GM18907 (cell line): Measurements from ENCODE around the gene ITGB2.
"Not testable (repeated sequence)": the region's sequence is repeated elsewhere in the genome, so short reads cannot be mapped to it uniquely, and the experiment has no call there.

Source experiments
- ATAC-seq: cut with Tn5 transposase; IDR thresholded peaks from one replicate; pipeline ENCODE4 v1.9.1; 2021; ENCODE audit warnings: mild to moderate bottlenecking, moderate library complexity; ENCODE audit not compliant: unreplicated experiment

The ITGB2 gene

DNA sequence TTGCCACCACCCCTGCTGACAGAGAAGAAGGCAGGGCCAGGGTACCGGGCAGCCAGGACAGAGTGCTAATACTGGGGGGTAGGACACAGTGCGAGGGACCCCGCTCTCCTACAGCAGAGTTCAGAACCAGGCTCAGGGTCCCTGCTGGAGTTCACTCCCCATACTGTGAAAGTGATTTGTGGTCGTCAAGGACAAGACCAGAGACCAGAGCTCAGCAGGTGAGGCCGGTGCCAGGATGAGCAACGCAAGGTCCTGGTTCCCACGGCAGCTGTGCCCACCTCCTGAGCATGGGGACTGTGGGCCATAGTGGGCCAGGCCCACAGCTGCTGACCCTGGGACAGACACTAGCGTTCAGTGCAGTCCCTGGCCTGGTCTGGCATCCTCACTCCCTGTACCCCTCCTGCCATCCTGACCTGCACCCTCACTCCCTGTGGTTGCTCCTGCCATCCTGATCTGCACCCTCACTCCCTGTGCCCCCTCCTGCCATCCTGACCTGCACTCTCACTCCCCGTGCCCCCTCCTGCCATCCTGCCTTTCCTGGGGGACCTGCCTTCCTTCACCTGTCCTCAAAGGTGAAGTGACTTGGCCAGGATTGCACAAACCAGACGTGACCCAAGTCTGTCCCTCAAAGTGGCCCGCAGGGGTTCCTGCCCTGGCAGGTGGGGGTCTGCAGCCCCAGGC lies 33.4 kb downstream of the ITGB2 start:
- no peak for ATAC-seq

DNA sequence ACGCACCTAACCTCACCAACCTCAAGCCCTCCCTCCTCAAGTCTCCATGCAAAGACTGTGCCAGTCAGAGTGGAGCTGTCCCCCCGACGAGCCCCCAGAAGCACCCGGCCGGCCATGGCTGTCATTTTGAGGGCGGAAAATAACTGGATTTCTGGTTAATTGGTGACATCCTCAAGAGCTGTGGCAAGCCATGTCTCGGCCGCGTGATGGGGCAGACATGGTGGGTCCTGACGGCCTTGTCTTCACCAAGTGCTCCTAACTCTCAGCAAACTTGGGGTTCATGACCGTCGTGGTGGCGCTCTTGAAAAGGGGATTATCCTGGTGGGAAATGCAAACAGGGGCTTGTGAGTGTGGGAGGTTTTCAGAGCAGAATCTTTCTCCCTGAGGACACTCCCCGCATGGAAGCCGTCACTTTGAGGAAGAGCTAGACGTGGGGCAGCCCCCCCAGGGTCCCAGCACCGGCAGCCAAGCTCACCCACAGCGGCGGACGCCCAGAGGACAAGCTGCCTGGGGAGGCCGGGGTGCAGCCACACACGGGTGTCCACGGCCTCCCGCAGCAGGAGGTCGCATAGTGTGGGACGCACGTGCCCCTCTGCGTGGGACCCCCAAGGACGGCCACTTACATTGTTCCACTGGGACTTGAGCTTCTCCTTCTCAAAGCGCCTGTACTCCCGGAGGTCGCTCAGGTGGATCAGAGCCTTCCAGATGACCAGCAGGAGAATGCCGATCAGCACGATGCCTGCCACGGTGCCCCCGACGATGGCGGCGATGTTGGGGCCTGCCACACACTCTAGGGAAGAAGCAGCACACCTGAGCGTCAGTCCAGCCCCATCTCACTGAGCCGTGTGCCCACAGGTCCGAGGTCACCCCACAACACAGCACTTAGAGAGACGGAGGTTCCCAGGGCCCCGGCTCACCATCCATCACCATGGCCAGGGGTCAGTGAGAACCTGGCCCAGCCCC lies 34.3 kb downstream of the ITGB2 start:
- ATAC-seq = no peak

DNA sequence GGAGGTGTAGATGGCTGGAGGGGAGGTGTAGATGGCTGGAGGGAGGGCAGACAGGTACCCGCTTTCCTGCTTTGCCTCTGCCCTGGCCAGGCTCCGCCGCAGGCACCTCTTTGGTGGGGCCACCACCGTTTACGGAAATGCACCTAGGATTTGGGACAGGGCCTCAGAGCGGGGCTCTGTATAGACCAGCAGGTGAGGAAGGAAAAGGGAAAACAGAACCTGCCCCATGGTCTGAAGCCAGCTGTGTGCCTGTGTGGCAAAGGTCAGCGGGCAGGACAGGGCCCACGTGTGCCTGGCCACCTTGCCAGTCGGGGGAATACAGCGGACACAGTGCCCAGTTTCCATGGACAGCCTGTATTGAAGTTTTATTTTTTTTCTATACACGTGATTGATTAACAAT lies 35.1 kb downstream of the ITGB2 start:
- no peak for ATAC-seq

DNA sequence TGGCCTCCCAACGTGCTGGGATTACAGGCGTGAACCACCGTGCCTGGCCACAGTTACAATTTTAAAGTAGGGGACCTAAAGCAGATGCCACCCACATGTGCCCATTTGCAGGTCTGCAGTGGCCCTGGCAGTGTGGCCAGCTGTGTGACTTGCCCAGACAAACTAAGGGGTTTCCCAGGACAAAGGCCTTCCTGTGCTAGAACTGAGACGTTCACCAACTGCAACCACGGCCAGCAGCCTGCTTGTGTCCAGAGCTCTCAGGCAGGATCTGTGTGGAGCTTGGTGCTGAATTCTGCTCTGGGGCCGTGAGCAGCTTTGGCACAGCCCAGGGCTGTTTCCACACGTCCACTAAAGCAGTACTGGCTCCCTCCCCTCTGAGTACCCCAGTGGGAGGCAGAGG lies 36.6 kb downstream of the ITGB2 start:
- ATAC-seq = no peak

DNA sequence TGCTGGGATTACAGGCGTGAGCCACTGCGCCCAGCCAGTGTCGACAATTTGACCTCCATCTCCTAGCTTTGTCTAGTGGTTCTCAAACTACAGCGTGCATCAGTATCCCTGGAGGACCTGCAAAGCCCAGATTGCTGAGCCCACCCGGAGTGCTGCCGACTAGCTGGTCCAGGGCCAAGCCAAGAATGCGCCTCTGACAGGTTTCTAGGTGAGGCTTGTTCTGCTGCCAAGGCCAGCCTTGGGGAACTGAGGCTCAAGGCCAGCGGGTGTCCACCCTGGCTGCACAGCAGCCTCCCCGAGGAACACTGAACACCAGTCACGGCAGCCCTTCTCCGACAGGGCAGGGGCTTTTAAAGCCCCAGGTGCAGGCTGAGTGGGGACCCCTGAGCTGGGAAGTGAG lies 37.4 kb downstream of the ITGB2 start:
- no peak for ATAC-seq

DNA sequence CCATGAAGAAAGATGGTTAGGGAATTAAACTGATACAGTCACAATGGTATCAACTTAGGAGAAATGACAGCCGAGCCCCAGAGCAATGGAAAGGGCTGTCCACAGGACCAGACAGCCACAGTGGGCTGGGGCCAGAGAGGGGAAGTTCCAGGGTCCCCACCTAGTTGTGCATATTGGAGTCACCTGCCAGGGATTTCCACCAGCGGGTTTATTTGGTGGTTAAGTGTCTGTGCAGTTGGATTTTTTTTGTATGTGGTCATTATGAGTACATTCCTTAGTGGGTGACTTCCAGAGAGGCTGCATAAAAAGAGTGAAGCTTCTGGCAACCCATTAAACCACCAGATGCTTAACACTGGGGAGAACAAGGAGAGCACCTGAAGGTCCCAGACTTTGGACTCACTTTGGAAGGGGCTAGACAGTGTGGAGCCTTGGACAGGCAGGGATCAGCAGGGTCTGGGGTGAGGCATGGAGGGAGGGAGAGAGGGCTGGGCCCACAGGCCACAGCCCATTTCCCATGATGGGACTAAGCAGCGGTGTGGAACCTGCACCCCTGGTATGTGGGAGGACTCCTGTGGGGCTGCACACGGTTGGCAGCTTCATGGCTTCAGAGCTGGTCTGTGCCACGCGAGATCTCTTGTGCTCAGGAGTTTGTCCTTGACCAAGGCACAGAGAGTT lies 39.4 kb downstream of the ITGB2 start:
- peak; percentile 54 for ATAC-seq

DNA sequence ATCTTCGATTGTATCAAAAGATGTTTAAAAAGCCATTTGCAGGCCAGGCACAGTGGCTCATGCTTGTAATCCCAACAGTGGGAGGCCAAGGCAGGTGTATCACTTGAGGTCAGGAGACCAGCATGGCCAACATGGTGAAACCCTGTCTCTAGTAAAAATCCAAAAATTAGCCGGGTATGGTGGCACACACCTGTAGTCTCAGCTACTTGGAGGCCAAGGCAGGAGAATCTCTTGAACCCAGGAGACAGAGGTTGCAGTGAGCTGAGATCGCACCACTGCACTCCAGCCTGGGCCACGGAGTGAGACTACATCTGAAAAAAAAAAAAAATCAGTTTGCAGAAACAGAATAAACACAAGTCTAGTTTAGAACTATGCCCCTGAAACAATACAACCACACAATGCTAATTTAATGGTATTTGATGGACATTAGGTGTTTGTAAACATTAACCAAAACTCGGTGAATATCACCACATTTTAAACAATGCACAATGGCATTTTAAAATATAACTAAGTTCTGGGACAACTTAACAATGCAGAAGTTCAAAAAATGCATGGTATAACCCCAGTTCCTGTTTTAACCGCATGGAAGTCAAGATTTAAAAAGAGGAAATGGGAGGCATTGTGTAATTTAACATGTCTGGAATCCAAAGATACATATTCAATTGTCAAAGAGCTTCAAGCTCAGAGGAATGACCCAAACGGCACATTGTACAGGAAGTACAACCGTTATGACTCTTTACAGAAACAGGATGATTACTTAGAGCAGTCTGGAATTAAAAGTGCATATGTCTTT lies 40.1 kb downstream of the ITGB2 start:
- ATAC-seq = peak; percentile 23

DNA sequence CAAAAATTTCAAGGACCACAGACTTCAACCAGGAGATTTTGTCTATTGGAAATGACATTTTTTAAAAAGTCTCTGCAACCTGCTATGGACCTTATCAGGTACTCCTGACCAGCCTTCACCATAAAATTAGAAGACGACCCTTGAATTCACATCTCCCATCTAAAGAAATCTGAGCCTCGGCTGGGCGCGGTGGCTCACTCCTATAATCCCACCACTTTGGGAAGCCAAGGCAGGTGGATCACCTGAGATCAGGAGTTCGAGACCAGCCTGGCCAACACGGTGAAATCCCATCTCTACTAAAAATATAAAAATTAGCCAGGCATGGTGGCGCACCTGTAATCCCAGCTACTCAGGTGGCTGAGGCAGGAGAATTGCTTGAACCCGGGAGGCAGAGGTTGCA lies 41.5 kb downstream of the ITGB2 start:
- not testable (repeated sequence) for ATAC-seq

DNA sequence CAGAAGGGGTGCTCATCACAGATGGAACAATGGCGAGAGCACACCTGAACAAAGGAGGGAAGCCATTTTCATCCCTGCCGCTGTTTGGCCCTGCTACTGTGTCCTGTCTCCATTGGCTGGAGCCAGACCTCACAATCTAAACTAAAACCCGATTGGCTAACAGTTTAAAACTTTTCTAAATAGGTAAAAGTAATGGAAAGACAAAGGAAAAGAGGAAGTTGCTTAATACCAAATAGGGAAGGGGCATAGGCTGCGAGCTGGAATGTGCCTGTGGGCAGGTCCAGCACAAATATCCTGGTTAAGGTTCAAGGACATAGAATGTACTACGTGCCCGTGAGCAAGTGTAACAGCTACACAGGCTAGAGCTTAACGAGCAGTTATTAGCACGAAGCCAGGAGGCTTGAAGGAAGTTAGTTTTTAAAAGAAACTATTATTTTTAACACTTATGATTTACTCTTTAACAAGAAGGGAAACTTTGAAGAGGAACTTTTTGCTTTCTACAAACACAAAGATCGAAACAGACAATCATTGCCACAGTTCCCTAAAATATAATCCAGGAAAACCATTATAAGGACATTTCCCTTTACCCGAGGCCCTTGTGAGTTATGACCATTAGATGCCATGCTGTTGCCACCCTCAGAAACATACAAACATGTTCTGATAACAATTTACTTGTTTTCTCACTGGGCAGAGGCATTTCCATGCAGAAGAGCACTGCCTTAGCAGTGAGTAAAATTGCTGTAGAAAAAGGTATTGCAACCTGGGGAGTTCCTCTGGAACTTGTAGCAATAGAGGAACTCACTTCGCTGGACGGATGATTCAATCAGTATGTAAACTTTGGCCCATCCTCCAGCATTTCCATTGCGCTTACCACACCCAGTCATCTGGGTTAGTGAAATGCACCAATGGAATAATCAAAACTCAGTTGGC lies 42.4 kb downstream of the ITGB2 start:
- no peak for ATAC-seq

DNA sequence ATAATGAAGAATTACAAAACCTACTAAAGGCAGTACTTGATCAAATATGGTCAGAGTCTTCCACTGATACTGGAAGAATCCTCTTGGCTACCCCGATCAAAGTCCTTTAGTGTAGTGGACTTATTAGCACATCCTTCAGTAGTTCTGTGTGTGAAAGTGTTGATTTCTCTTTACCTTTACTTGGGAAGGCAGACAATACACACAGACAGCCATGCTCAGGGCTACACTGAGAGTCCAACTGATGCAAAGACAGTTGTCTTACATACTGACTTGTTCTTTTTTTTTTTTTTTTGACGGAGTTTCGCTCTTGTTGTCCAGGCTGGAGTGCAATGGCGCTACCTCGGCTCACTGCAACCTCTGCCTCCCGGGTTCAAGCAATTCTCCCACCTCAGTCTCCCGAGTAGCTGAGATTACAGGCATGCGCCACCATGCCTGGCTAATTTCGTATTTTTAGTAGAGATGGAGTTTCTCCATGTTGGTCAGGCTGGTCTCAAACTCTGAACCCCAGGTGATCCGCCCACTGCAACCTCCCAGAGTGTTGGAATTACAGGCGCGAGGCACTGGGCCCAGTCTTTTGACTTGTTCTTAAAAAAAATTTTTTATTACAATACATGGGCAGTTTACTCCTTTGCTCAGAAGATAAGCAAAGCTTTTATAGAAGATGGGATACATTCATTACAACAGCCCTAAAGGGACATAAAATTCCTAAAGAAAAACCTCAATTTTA lies 43.7 kb downstream of the ITGB2 start:
- no peak for ATAC-seq

DNA sequence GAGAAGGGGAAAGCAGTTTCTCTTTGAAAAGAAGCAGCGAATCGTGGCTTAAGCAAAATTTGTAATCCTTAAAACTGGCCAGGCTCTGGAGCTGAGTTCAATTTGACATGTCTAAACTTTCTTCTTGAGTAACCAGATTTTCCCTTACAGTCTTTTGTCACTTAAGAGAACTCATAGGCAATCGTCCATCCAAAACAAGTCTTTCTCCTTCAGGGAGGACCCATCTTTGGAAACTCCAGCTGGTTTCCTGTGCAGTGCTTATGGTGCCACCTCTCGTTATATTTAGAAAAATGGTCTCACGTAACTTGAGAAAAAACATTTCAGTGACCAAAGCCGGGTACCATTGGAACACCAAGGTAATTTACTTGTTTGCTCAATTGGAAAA lies 45.4 kb downstream of the ITGB2 start:
- no peak for ATAC-seq

DNA sequence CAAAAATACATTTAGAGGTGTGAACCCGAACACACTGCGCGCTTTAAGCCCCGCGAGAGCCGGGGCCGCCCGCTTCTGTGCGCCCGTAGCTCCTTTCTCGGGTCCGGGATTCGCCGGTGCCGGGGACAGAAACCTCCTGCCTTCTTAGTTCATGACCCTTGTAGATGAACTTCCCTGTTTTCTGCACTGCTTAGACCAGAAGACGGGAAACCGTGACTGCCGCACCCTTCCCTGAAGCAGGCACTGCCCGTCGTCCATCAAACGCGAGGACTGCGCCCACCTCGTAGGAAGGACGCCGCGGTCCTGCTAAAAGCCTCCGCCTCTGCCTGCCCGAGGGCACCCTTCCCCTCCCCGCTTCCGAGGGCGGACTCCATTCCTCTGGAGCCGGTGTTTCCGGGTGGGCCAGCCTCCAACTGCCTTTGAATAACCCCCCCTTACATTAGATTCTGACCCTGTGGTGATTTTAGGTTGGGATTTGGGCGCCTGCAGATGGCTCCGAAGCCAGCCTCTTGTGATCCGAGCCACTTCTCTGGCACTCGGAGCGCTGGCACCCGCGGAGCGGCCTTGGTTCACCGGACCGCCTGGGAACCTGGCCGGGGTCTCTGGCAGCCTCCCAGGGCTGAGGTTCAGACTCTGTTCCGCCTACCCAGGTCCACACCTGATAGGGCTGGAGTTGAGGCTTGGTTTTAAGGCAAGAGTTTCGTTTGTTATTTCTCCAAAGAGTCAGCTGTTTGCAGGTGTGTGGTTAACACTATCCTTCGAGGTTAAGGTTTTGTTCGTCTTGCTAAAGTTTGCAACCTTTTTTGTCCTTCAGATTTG lies 46.0 kb downstream of the ITGB2 start:
- peak; percentile 12 for ATAC-seq

DNA sequence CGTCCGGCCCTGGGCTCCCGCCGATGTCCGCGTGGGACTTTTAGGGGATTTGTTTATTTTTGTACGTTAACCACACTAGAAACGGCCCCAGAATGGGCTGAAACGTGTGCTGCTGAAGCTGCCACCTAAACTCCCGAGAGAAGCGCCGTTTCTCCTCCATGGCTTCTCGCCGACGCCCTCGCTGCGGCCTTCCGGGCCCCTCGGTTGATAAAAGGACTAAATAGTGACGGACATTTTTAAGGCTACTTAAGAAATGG lies 46.5 kb downstream of the ITGB2 start:
- no peak for ATAC-seq

DNA sequence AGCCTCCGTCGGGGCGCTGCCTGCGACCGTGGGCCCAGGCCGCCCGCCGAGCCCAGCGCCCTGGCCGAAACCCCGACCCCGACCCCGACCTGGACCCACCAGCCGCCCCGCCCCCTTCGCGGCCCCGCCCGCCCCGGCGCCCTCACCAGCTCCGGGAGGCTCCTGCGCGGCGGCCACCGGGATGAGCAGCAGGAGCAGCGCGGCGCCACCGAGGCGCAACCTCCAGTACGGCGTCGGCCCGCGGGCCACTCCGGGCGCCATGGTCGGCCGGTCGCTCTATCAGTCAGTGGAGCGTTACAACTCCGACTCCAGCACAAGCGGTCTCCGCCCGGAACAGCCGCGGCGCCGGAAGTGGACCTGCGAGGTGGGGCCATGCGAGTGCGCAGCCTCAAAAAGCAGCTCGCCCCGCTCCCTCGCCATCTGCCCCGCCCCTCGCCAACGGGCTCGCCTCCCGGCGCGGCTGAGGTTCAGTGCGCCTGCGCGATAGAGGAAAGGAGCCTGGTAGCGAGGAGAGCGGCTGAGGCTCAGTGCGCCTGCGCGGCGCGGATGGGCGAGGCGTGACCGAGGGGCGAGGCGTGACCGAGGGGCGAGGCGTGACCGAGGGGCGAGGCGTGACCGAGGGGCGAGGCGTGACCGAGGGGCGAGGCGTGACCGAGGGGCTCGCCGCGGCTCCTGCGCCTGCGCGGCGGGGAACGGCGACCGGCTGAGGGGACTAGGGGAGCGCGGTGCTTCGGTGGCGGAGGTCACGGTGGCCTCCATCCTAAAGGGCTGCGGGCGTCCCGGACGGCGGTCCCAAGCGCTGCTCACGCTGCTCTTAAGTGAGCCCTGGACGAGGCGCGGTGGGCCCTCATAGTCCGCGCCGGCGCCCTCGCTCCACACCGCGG lies 47.1 kb downstream of the ITGB2 start, which contains the start of gene PTTG1IP:
PTTG1IP (minus strand) TSS at position 335 of the 884 bp plus-strand sequence; CDS start at position 261, 74 bp downstream.
- peak; percentile 75 for ATAC-seq

DNA sequence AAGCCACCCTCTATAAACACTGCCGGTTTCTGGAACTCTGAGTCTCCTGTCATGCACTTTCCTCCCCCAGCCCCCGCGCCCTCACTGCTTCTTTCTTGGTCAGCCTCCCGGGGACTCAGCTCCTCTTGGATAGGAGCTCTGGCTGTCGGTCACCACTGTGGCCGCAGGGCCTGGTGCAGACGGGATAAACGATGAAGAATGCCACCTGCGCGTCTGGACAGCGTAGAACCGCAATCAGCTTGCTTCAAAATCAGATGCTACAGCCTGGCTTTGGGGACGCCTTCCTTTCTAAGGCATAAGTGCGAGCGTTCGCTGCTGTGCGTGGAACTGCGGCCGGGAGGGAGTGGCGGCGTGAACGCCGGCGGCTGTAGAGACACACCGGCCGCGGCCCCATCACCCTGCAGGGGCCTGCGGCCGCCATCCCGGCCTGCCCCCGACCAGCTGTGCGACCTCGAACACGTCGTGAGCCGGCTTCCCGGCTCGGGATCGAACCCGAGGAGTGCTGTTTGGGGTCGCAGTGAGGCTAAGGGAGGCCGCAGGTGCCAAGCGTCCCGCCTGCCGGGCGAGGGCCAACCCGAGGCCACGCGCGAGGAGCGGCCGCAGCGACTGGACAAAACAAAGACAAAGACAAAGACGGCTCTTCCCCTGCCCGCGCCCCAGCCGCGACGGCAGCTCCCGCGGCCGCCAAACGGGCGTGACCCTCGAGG lies 47.9 kb downstream of the ITGB2 start:
- peak; percentile 13 for ATAC-seq

DNA sequence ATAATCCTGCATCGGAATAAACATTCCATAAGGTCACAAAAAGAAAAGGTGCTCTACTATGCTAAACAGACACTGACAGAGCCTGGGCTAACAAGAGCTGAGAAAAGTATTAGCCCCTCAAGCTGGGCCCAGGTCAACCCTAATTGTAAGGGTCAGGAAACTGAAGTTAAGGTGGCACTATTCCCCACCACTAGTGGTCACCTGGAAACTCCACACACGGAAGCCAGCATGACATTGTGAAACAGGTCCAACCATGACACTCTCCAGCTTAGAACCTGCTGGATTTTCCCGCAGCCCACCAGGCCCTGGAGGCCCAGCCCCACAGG lies 48.4 kb downstream of the ITGB2 start:
- ATAC-seq = no peak
